ENCODE measurements around the gene CDH1.
"Not testable (repeated sequence)": the region's sequence is repeated elsewhere in the genome, so short reads cannot be mapped to it uniquely, and the experiment has no call there.

Gene CDH1

DNA sequence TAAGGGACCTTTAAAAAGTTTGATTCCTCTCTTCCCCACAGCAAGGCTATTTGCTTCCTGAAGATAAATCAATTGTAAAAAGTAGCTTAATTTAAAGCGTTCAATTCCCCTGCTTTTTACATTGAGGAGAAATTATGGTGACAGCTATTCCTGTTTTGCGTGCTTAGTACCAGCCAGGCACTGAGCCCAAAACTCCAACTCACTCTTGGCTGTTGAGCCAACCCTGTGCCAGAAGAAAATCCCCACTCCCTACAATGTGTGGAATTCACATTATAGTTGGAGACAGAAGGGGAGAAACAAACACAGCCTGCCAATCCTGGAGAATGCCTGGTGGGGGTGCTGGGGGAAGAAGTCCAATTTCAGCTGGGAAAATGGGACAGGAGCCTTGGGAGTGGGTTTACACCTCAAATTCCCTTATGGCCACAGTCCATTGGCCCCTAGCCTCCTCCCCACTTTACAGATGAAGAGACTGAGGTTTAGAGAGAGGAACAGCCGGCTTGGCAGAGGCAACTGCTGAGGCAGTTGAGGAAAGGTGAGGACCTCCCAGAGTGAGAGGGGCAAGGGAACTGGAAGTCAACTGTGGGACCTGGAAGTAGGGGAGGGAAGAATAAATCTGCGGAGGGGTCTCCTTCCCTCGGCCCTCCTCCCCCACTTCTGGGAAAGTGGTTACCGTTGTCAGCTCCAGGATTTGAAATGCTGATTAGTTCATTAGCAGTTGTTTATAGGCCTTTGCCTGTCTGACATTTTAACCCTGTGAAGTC, 26.1 kb downstream of the CDH1 start:
- peak; percentile 6 to 15 for DNase-seq (ENCODE audit: low read depth in 2 of 2)

DNA sequence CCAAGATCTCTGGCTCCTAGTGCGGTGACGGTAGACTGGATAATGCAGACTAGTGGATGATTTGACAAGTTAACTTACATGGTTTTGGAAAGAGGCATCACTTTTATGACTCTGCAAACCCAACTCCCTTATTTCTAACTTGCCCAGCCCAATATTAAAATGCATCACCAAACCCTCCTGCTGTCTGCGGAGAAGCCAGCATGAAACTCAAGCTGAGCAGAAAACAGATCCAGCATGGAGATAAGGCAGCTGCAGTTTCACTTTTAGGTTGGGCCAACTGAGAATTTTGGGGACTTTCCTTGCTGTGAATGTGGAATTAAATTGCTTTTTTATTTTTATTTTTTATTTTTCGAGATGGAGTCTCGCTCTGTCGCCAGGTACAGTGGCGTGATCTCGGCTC, 27.8 kb downstream of the CDH1 start:
- no peak for DNase-seq (ENCODE audit: low read depth in 2 of 2)

DNA sequence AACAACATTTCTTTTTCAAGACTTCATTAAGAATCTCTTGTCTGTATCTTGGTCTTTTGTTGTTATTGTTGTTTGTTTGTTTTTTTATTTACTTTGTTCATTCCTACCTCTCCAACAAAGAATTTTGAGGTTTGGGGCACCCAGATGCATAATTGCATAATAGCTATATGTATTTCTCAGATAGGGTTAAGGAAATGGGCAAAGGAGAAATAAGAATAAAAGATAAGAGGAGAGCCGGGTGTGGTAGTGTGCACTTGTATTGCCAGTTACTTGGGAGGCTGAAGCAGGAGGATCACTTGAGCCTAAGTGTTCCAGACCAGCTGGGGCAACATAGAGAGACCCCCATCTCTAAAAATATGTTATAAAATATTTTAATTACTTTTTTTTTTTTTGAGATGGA, 30.5 kb downstream of the CDH1 start:
- no peak for DNase-seq (ENCODE audit: low read depth in 2 of 2)

DNA sequence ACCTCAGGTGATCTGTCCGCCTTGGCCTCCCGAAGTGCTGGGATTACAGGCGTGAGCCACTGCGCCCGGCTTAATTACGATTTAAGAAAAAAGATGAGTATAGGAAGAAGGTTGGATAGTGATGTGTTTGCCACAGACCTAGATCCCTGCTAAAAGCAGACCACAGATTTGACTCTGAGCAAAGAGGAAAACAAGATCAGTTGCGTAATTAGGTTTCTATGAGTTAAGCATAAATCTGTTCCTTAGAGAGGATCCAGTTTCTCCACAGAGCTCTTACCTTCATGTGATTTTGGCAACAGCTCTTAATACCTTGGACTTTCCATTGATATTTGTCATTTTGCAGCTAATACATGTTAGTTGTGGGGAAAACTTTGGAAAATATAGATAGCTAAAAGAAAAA, 31.1 kb downstream of the CDH1 start:
- no peak for DNase-seq (ENCODE audit: low read depth in 2 of 2)

DNA sequence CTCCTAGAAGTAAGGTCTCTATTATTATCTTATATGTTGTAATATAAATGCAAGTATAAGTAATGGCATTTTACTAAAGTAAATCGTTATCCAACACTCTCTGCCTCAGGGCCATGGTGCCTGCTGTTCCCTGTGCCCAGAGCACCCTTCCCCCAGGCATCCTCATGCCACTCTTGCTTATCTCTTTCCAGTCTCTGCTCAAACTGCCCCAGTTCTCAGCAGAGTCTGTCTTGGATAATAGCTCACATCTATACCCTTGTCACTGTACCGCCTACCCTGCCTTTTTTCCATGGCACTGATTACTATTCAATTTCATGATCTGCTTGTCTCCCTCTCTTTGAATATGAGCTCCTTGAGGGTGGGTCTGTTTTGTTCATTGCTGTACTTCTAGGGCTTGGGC, 31.7 kb downstream of the CDH1 start:
- DNase-seq (ENCODE audit: low read depth in 2 of 2): no peak

DNA sequence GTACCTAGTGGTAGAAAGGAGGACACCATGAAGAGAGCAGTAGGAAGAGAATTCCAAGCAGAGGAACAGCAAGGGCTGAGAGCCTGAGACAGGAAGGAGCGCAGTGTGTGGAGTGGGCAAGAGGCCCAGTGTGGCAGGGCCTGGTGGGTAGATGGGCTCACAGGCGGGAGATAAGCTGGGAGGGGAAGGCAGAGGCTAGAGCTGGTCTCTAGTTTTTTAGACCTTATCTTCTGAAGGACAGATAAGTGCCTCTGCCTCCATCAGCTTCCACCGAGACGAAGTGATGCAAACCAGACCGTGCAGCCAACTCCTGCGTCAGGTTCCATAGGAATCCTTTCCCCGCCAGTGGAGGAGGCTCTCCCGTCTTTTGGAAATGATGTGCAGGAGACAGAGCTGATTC, 33.6 kb downstream of the CDH1 start:
- no peak for DNase-seq (ENCODE audit: low read depth in 2 of 2)

DNA sequence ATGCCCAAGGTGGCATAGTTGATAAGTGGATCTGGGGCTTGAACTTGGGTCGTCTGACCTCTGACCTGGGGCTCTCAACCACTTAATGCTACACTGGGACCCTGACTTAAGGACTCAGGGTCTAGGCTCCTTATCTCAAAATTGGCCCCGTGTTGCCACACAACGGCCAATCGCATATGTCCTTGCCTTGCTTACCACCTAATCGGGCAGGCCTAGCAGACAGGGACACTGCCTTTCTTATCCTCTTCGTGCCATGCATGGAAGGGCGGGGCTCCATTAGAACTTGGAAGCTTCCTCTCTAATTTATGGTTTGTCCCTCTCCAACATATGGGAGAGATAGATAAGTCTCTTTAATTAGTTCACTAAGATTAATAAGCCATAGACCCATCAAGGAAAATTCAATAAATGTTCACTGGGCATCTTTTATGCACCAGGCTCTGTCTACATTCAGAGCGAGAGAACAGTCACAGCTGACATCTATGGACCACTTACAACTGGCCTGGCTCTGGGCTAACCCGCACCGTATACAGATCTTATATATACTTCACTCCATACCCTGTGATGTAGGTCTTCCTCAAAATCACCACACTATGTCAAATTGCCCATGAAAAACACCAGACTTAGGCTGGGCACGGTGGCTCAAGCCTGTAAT, 35.1 kb downstream of the CDH1 start:
- DNase-seq (ENCODE audit: low read depth in 2 of 2): no peak

DNA sequence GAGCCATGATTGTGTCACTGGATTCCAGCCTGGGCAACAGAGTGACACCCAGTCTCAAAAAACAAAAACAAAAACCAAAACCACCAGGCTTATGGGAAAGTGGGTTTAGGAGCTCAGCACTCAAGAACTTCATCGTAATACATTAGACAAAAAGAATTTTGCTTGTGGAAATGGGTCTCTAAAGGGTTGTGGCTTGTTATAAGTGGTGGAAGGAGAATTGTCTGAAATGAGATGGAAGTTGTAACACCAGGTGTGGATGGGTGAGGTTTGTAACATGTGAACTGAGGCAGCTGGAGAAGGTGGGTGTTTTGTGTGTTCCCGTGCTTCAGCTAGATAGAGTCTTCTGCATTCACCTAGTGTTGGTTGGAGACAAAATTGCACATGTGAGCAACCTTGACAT, 35.8 kb downstream of the CDH1 start:
- DNase-seq (ENCODE audit: low read depth in 2 of 2): no peak

DNA sequence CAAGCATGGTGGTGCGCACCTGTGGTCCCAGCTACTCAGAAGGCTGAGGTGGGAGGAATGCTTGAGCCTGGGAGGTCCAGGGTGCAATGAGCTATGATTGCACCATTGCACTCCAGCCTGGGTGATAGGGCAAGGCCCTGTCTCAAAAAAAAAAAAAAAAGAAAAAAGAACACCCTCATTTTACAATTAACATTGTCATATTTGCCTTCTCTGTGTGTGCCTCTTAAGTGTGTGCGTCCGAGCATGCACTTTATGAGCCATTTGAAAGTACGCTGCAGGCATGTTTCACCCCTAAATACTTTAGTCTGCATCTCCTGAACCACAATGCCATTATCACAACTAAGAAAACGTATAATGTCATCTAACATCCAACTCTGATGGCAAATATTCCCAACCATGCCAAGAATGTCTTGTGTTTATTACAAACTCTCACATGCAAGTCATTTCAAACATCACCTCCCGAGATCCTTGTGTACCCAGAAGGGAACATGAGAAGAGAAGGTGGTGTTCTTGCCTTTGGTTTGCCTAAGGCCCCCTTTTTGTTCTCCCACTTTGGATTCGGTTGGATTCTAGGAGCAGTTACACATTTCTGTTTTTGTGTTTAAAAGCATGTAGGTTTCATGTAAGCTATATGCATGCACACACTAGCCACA, 38.0 kb downstream of the CDH1 start:
- no peak for DNase-seq (ENCODE audit: low read depth in 2 of 2)

DNA sequence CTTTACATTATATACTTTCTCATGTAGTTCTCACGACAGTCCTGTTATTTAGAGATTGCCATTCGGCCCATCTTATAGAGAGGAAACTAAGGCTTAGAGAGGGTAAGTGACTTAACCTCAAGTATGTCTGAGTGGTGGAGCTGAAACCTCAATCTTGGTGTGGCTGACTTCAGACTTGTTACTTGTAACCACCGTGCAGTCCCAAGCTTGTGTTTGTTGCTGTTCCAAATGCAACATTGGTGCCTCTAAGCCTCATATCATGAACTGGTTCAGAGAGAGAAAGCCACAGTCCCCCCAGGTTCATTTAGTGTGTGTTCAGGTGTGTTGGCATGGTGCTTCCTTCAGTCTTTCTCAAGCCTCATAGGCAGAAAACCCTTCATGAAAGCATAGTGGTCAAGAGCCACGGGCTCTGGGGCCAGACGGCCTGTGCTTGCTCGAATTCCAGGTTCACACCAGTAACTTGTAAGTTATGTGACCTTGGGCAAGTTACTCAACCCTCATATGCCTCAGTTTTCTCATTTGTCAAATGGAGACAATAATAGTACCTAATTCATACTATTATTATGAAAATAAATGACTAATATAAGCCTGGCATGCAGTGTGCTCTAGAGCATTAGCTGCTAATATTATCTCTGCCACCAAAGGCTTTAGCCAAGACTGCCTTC, 39.9 kb downstream of the CDH1 start:
- no peak for DNase-seq (ENCODE audit: low read depth in 2 of 2)

DNA sequence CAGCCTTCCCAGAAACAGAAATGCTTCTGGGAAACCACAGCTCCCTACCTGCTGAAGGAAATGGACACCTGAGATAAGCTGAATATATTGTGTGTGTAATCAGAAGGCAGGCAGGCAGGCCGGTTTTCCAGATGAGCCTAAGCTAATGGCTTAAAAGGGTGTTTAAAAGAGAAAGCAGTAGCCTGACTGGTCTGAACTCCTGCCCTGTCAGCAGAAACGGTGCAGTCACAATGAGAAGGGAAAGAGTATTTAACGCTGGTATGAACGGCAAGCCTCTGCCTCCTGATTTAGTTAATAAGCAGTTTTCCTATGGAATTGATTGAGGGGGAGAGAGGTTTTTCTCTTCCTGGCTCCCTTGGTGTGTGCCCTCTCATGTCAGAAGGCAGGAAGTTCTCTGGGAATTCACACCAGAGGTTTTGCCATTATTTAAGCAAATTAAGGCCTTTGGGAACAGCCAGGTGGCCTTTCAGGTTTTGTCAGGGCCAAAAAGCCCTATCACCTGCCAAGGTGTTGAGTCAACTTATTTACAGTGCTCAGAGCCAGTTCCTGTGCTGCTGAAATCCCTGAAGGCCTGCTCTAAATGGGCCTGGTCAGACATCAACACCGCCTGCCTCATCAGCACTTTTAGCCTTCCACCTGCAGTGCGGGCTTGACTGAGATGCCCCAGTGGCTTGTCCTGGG, 41.6 kb downstream of the CDH1 start:
- DNase-seq (ENCODE audit: low read depth in 2 of 2): no peak

DNA sequence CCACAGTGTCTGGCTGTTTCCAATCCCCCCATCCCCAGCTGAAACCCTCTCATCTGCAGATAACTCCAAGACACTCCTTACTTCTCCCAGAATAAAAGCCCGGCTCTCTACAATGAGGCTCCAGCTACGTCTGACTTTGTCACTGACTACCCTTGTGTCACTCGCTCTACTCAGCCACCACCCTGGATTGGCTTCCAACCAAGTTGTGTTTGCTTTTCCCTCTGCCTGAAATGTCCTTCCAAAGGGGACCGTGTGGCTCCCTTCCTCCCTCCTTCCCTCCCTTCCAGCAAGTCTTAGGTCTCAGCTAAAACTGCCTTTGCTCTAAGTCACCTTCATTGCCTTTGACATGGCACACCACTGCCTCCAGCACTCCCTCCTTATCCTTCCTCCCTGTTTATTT, 42.8 kb downstream of the CDH1 start:
- DNase-seq (ENCODE audit: low read depth in 2 of 2): no peak

DNA sequence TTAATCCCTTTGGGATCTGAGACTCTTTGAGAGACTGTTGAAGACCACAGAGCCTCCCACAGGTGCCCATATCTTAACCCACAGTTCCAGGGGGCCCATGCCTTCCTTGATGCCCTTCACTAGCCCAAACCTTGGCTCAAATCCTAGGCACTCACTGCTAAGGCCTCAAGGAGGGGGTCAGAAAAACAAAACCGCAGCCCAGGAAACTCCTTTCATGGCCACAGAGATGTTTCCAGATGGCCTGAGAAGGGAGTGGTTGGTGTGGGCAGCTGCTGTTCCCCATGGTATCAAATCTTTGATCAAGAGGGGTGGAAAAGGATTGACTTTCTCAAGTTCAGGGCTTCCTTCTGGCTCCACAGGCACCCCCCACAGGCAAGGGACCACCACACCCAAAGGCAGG, 44.7 kb downstream of the CDH1 start:
- DNase-seq (ENCODE audit: low read depth in 2 of 2): no peak

DNA sequence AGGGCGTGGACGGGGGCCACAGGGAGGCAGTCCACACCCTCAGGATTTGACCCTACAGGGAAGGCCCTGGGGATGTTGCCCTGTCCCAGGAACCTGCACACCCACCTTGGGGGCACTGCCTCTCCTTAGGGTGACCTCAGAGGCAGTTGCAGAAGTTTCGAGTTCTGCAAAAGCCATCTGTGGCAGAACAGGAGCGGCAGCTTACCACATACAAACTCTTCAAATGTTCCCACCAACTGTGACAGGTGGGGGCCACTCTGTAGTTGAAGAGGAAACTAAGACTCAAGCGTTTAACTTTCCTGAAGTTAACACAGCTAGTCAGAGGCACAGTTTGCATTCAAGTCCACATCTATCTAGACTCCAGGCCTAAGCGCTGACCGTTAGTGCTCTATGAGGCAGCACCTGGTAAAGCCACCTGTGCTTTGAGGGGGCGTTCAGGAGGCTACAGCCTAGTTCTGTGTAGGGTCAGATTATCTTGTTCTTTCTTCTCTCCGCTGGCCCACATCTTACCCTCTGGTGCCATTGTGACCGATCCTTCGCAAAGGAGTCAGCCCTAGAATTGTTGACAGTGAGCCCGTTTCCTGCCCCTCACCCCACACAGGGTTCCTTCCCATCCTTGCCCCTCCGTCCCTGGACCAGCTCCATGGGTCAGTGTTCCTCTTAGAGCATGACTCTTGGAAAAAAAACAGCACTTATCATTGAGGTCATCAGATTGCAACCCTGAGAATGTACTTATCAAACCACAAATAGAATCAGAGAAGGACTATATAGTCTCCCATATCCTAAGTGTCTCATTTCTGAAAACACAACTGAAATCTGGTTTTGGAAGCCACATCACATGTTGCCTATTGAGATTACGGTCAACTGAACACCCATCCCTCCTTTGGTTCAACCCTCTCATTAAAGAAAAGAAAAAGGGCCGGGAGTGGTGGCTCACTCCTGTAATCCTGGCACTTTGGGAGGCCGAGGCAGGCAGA, 45.4 kb downstream of the CDH1 start:
- no peak for DNase-seq (ENCODE audit: low read depth in 2 of 2)

DNA sequence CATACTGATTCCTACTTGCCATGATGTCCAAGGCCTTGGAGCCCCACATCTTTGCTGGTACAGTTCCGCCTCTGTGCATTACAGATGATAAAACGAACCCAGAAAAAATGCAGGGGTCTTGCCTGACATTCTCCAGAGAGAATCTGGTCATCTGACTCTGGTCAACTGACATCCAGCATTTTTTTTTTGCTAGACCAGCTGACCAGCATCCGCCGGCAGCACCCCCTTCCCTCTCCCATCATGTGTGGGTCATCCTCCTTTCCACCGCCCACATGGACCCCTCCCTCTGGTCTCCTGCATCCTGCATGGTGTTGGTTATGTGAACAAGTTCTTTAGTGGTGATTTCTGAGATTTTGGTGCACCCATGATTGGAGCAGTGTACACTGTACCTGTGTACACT, 47.1 kb downstream of the CDH1 start:
- DNase-seq (ENCODE audit: low read depth in 2 of 2): no peak

DNA sequence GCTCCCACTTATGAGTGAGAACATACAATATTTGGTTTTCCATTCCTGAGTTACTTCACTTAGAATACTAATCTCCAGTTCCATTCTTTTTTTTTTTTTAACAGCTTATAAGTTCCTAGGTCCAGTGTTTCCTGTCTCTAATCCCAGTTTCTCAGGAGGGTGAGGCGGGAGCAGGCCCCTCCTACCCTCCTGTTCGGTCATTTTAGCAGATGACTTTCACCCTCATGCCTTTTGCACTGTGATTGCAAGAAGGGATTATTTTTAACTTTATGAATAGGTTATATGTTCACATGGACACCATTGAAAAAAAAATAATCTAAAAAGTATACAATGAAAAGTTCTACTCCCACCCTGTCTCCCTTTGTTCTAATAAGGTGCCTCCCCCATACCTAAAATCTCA, 47.6 kb downstream of the CDH1 start:
- no peak for DNase-seq (ENCODE audit: low read depth in 2 of 2)

DNA sequence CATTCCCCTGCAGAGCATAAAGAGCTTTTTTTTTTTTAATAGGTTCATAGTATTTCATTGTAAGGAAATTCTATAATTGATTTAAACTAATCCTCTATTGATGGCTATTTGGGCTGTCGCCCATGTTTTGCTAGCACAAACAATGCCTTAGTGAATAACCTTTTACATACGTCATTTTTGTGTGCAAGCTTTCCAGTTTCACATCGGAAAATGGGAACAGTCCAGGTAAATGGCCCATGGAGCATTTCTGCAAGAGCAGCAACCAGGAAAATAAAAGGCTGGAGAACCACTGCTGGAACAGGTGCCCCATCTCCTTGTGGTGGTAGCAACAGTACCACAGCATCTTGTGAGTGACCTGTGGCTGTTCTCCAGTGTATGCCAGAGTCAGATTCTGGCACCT, 48.6 kb downstream of the CDH1 start:
- DNase-seq (ENCODE audit: low read depth in 2 of 2): no peak

DNA sequence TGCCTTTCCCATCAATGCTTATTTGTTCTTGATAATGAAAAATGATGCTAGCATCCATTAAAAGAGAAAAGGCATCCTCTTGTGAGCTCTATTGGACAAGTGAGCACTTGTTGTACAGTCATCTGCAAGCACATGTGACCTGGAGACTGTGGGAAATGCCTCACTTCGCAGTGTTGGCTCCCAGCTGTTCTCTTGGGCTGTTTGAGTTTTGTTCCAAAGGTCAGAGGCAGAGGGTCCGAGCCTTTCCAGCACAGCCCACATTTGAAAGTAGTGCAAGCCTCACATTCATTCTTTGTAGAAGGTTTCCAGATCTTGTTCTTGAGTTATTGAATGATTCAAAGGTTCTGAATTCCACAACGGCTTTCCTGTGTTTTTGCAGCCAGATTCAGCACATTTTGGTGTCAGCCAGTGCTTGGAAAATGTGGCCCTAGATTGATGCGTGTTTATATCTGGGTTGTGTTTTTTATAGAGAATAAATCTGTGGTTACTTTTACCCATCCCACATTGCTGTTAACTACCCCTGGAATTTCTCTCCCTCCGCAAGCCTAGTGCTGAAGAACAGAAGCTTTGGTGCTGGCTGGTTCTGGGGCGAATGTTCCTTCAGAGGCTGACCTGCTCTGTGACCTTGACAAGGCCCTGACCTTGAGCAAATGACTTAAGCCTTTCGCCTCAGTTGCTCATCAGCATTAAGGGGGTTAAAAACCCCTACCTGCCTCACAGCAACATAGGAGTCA, 49.8 kb downstream of the CDH1 start:
- peak; percentile 38 to 48 for DNase-seq (ENCODE audit: low read depth in 2 of 2)

DNA sequence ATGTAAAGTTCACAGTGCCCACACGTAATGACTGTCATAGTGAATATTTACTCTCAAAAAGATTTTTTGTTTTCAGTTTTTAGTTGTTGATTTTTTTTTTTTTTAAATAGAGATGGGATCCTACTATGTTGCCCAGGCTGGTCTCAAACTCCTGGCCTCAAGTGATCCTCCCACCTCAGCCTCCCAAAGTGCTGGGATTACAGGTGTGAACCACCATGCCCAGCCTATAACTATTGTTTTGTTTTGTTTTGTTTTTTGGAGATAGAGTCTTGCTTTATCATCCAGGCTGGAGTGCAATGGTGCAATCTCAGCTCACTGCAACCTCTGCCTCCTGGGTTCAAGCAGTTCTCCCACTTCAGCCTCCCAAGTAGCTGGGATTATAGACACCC, 50.3 kb downstream of the CDH1 start:
- not testable (repeated sequence) for DNase-seq (ENCODE audit: low read depth in 2 of 2)

DNA sequence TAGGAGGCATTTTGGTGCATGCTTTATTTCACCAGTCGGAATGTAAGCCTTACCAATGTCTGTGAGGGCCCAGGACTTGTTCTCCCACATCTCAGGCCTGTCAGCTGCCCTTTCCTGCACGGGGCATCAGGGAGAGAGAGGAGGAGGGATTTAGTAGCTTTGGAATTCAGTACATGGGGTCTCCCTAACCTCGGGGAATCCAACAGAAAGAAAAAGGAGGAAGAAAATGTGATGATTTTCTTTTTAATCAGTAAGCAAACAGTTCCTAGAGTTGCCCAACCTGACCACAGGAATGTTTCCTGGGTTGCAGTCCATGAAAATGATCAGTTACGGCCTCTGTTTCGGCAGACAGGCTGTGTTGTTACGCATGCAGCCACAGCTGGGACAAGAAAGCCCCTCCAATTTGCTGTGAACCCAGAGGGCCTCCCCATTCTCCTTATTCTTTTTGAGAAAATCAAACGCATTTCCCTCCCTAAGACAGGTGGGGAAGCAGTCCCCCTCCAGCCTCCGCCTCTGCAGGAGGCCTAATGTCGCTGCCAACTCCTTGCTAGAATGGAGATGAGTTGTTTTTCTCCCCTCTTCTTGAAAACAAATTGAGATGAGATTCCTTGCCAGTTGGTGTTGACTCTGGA, 53.2 kb downstream of the CDH1 start:
- DNase-seq (ENCODE audit: low read depth in 2 of 2): peak; percentile 73 to 76

All from fibroblast of skin of left quadriceps (primary cell).